Upper lobe of left lung (tissue), 6 donors: Measurements from ENCODE around the gene IFITM5. TPM values are rescaled to one million over a fixed set of nuclear protein-coding genes. Genes with fewer than 3 reads are reported as not detected.
A peak's percentile ranks its signal among the peaks of the same experiment; 100 is the strongest.

Source experiments
- ATAC-seq, 2 donors: fragments of 200-7000 bp; cut with Tn5 transposase; one replicate each; pipeline ENCODE4 v1.9.1; 2022; ENCODE audit warnings: mild to moderate bottlenecking in 2 of 2, moderate library complexity in 2 of 2; ENCODE audit not compliant: low FRiP score in 2 of 2
- DNase-seq, 2 donors: peaks; one replicate each; pipeline ENCODE4 v3.0.0-alpha.2; 2019 to 2020
- H3K27ac ChIP-seq, 4 donors: fragments of 200-600 bp; sonication (generic); one replicate each; pipeline ENCODE4 v1.5.1; 2016 to 2019
- H3K27me3 ChIP-seq, 4 donors: fragments of 200-600 bp; sonication (generic); one replicate each; pipeline ENCODE4 v1.5.1; 2017 to 2019
- H3K36me3 ChIP-seq, 4 donors: fragments of 200-600 bp; sonication (generic); one replicate each; pipeline ENCODE4 v1.5.1; 2016 to 2019
- H3K4me1 ChIP-seq, 4 donors: fragments of 200-600 bp; sonication (generic); one replicate each; pipeline ENCODE4 v1.5.1; 2018 to 2019
- H3K4me3 ChIP-seq, 4 donors: fragments of 200-600 bp; sonication (generic); one replicate each; pipeline ENCODE4 v1.5.1; 2017 to 2019; ENCODE audit warnings: mild to moderate bottlenecking in 2 of 4, moderate library complexity in 1 of 4
- H3K9me3 ChIP-seq, 4 donors: fragments of 200-600 bp; sonication (generic); one replicate each; pipeline ENCODE4 v1.5.1; 2018 to 2019
- EP300 ChIP-seq, 4 donors: sonication (generic); formaldehyde crosslinking; IDR thresholded peaks; one replicate each; pipeline ENCODE4 v1.5.1; 2017; ENCODE audit warnings: antibody characterized with exemption in 4 of 4, control low read depth in 2 of 4
- POLR2A ChIP-seq, 4 donors: fragments of 450-650 bp; IDR thresholded peaks; one replicate each; pipeline ENCODE4 v1.5.1; 2016 to 2017; ENCODE audit warnings: antibody characterized with exemption in 4 of 4, mild to moderate bottlenecking in 2 of 4
- POLR2AphosphoS5 ChIP-seq, 2 donors: sonication (generic); formaldehyde crosslinking; IDR thresholded peaks; one replicate each; pipeline ENCODE4 v1.5.1; 2017; ENCODE audit warnings: antibody characterized with exemption in 2 of 2
- WGBS, 2 donors: methylation state at CpG; one replicate each; pipeline ENCODE4 v1.1.5; 2017 to 2018; 5-methylcytosine and 5-hydroxymethylcytosine counted together
- total RNA-seq, 6 donors: library from RNA; depleted of rRNA in 4 of 6; stranded (reverse); fragments of >200 nt in 4 of 6; gene quantifications; one replicate each; pipeline versions ENCODE4 v1.1.0 to v1.2.1, GENCODE V29; 2016 to 2021
- TF ChIP-seq, protein P1 (sequence below), 6 experiments: fragments of 450-650 bp in 4 of 6; fragments of 200-600 bp in 2 of 6; sonication (generic) in 2 of 6; IDR thresholded peaks; one replicate each; pipeline ENCODE4 v1.5.1; 2016 to 2019; ENCODE audit warnings: antibody characterized with exemption in 6 of 6
- donor health status: DM: no; HTN: no; CAD: no; lungs with moderate emphysema.
- donor health status: DM: no; HTN: yes; CAD: no; lungs with severe emphysema.

Gene IFITM5
- total RNA-seq, 6 donors from 2014 or later = not detected

DNA sequence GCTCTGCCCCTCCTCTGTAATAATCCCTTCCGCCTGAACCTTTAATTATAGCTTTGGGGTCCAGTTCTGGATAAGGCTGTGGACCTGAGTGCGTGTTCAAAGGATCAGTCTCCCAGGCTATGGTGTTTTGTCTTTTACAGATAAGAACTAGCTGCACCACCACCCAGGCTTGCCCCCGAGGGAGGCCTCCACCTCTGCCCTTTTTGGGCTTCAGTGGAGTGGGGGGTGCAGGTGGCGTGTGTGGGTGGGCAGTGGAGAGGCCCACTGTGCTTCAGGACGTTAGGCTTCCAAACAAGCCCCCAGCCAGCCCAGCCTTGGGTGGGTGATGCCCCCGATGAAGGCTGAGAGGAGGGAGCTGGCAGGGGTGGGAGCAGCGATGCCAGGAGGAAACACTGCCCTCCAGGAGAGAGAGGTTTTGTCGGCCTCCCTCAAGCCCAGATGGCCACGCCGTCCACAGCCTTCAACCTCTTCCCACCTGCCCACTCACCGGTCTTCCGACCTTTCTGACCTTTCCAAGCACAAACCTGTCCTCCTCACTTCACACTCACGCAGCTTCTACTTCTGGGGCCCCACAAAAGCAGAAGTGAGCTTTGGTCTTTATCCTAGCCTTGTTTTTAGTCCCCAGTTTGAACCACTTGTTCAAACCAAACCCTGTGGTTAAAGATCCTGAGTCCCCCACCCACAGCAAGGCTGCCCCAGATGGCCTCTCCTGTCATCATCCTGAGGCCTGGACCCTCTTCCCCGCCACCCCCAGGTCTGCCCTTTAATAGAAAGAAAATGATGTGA, 42.2 kb downstream of the IFITM5 start:
- Histone ChIP-seq H3K27ac (no peak overlapping the region), H3K4me3 (no peak overlapping the region), H3K9me3 (no peaks in the 10 kb centered on the region), H3K27me3 (no peaks in the 10 kb centered on the region), H3K36me3 (peaks cover 12 to 19% (median 16%) of the 10 kb centered on the region in 4 donors), H3K4me1 (no peaks in the 10 kb centered on the region)
- no peak for ATAC-seq
- DNase-seq = peak in 1 of 2 donors; percentile 34
- WGBS, 2 donors = 75 to 83% methylated on average over 12 to 14 of the region's 14 CpGs
- TF ChIP-seq EP300 (IDR thresholded peaks at IDR 0.05) = no peak
- TF ChIP-seq POLR2A (IDR thresholded peaks at IDR 0.05) = no peak
- TF ChIP-seq POLR2AphosphoS5 (IDR thresholded peaks at IDR 0.05) = no peak
- TF ChIP-seq, protein P1, sequence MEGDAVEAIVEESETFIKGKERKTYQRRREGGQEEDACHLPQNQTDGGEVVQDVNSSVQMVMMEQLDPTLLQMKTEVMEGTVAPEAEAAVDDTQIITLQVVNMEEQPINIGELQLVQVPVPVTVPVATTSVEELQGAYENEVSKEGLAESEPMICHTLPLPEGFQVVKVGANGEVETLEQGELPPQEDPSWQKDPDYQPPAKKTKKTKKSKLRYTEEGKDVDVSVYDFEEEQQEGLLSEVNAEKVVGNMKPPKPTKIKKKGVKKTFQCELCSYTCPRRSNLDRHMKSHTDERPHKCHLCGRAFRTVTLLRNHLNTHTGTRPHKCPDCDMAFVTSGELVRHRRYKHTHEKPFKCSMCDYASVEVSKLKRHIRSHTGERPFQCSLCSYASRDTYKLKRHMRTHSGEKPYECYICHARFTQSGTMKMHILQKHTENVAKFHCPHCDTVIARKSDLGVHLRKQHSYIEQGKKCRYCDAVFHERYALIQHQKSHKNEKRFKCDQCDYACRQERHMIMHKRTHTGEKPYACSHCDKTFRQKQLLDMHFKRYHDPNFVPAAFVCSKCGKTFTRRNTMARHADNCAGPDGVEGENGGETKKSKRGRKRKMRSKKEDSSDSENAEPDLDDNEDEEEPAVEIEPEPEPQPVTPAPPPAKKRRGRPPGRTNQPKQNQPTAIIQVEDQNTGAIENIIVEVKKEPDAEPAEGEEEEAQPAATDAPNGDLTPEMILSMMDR (IDR thresholded peaks at IDR 0.05) = no peak

- Histone ChIP-seq H3K9me3 (no peaks in the 10 kb centered on the region), H3K27ac (no peak overlapping the region), H3K4me1 (no peaks in the 10 kb centered on the region), H3K4me3 (no peak overlapping the region), H3K27me3 (no peaks in the 10 kb centered on the region), H3K36me3 (peaks cover 16 to 32% (median 28%) of the 10 kb centered on the region in 4 donors)
- ATAC-seq (no peak), DNase-seq (no peak)
- WGBS, 2 donors = 90 to 96% methylated on average over 2 of the region's 2 CpGs
- TF ChIP-seq, protein P1 (IDR thresholded peaks at IDR 0.05) = no peak
- TF ChIP-seq POLR2A (IDR thresholded peaks at IDR 0.05) (no peak), POLR2AphosphoS5 (IDR thresholded peaks at IDR 0.05) (no peak), EP300 (IDR thresholded peaks at IDR 0.05) (no peak)
Measured at GRCh38 chr11:255816-256215, 43.5 kb downstream of the IFITM5 start.

DNA sequence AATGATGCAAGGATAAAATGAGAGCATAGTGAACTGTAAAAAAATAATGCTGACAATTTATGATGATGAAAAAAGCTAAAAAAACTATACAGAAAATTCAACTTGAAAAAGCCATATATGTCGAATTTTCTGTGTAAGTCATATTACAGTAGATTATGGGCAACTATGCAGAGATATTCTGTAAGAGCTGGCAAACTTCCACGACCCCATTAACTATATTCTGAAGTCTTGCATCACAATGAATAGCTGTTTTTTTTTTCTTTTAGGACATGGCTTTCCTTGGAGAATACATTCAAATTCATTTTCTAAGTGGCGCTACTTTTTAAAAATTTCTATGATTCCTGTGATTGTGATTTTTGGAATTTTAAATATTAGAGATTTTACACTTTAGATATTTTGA, 44.1 kb downstream of the IFITM5 start:
- ATAC-seq = no peak
- H3K36me3 ChIP-seq = peaks cover 16 to 37% (median 33%) of the 10 kb centered on the region in 4 donors
- no peak for TF ChIP-seq POLR2AphosphoS5 (IDR thresholded peaks at IDR 0.05)
- TF ChIP-seq, protein P1 (IDR thresholded peaks at IDR 0.05) = no peak
- TF ChIP-seq POLR2A (IDR thresholded peaks at IDR 0.05) = no peak
- no peak for TF ChIP-seq EP300 (IDR thresholded peaks at IDR 0.05)
- no peaks in the 10 kb centered on the region for H3K4me1 ChIP-seq
- no peaks in the 10 kb centered on the region for H3K27me3 ChIP-seq
- H3K27ac ChIP-seq = no peak overlapping the region
- H3K4me3 ChIP-seq = no peak overlapping the region
- DNase-seq = no peak
- WGBS, 2 donors = 53 to 54% methylated on average over 3 of the region's 3 CpGs
- H3K9me3 ChIP-seq = no peaks in the 10 kb centered on the region

DNA sequence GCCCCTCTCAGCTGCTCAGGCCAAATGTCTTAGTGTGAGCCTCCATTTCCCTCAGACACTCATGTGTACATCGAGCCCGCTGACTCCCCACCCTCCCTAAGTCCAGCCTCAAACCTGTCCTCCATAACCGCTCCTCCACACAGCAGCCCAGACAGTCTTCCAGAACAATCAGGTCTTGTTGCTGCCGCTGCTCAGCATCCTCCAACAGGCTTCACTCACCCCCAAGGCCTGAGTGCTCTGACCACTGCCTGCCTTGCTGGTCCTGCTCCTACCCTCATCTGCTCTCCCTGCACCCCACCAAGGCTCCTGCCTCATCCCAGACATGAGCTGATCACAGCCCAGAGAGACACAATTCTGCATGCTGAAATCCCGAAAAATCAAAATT, 45.4 kb downstream of the IFITM5 start:
- no peaks in the 10 kb centered on the region for H3K4me1 ChIP-seq
- H3K4me3 ChIP-seq = no peak overlapping the region
- no peak for ATAC-seq
- 77 to 92% methylated on average over 5 of the region's 5 CpGs for WGBS, 2 donors
- no peaks in the 10 kb centered on the region for H3K9me3 ChIP-seq
- TF ChIP-seq POLR2AphosphoS5 (IDR thresholded peaks at IDR 0.05) = no peak
- no peak for TF ChIP-seq POLR2A (IDR thresholded peaks at IDR 0.05)
- TF ChIP-seq, protein P1 (IDR thresholded peaks at IDR 0.05) = no peak
- TF ChIP-seq EP300 (IDR thresholded peaks at IDR 0.05) = no peak
- peaks cover 19 to 49% (median 43%) of the 10 kb centered on the region in 4 donors for H3K36me3 ChIP-seq
- DNase-seq = no peak
- H3K27ac ChIP-seq = no peak overlapping the region
- H3K27me3 ChIP-seq = no peaks in the 10 kb centered on the region
